Muscle of back (tissue), 11 donors: ENCODE measurements around the gene RBFOX2. TPM values are rescaled to one million over a fixed set of nuclear protein-coding genes. Genes with fewer than 3 reads are reported as not detected.
"Not testable (repeated sequence)": the region's sequence is repeated elsewhere in the genome, so short reads cannot be mapped to it uniquely, and the experiment has no call there.

Source experiments
- DNase-seq, 3 donors: peaks; one replicate each; pipeline versions ENCODE4 v3.0.0 to v3.0.0-alpha.2; 2013
- polyA plus RNA-seq, 10 donors: library from polyadenylated mRNA; unstranded; fragments of 120-200 nt; gene quantifications; one replicate each; pipeline ENCODE4 v1.2.1, GENCODE V29; 2013; ENCODE audit not compliant: insufficient read length in 10 of 10

RBFOX2 gene
- polyA plus RNA-seq, 10 donors: 159 to 231 (median 186) TPM

DNA sequence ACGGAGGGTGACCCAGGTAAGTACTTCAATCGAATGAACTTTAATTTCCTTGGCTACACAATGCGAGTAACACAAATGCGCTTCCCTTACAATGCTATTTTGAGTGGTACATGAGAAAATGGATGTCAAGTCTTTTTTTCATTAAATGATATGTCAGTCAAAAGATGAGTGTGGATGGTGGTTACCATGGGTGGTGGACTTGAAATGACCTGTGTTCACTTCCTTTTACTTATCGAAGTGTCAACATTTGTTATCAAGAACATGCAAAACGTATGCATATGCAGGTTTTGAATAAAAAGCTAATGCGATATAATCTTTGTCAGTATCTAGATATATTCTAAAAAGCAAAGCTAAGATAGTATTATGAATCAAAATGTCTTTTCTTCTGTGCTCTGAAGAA, 319.7 kb downstream of the RBFOX2 start:
- no peak for DNase-seq

DNA sequence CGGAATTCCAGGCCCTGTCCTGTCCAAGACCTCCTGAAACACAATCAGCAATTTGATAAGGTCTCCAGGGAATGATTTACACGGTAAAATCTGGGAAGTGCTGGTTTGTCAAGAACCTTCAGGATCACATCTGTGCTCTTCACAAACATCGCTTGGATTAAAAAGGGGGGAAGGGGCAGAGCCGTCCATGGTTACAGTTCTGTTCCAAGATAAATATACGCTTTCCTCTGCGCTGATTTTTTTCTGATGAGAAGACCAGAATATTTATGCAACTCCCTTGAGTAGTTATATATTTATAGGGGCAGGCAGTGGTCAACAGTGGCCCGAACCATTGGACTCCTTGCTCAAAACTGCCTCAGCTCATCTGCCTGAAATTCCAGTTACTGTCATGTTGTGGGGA, 320.2 kb downstream of the RBFOX2 start:
- peak in 1 of 3 donors; percentile 29 for DNase-seq

DNA sequence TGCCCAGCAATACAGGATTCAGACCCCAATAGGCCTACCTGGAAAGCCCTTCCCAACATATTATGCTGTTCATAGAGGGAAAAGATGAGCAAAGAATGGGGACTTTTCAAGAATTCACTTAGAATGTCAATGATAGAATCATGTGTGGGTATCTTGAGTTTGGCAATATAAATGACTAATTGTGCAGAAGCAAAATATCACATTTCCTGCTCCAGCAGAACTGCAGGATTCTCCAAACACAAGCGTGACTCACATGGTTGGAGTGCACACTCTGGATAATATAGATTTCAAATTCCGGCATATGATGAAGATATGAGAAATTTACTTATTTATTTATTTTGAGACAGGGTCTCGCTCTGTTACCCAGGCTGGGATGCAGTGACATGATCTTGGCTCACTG, 323.5 kb downstream of the RBFOX2 start:
- peak in 1 of 3 donors; percentile 69 for DNase-seq

DNA sequence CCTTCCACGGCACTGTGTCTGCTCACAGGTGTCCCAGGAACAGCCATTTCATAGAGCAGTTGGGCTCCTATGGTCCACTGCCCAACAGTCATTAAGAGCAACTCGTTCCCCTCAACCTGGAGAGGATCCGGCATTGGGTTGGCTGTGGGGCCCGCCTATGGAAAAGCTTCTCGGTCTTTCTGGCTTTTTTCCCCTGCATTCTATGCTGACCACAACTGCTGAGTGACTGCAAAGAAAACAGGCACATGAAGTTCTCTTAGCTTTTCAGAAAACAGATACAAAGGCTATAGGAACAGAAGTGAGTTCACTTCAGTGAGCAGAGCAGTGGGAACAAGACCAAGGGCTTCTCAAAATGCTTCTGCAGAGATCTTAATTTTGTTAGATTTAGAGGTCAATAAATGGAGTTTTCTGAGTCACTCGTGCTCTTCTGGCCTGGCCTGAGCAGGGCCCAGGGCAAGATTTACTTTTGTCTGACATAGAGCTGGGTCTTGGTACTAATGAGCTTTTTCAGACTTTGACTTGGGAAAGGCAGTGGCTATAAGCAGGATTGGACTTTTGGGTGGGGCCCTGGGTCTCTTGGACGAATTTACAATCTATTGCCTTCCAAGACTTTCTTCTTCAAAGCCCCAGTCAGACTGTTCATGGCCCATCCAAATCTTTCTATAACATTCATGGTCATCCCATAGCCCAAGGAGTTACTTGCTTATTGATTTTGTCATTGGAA, 324.6 kb downstream of the RBFOX2 start:
- no peak for DNase-seq

DNA sequence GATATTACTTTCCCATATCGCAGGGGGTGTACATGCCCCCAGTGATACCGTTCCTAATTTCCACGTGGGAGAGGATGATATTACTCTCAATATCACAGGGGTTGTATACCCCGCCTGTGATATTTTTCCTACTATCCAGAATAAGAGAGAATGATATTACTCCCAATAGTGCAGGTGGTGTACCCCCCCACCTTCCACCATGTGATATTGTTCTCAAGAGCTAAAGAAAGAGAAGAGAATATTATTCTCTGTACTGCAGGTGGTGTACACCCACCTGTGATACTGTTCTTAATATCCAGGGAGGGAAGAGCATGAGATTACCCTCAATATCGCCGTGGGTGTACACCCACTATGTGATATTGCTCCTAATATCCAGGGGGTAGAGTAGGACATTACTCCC, 328.8 kb downstream of the RBFOX2 start:
- not testable (repeated sequence) for DNase-seq

DNA sequence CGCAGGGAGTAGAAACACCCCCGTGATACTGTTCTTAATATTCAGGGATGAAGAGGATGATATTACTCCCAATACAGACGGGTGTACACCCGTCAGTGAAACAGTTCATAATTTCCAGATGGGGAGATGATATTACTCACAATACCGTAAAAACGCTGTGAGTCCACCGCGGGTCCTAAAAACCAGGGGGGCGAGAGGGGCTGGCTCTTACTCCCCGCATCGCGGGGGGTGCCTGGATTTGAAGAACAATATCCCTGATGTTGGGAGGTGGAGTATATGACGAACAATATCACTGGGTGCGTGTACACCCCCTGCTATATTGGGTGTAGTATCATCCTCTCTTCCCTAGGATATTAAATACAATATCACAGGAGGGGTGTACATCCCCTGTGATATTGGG, 331.5 kb downstream of the RBFOX2 start:
- no peak for DNase-seq

DNA sequence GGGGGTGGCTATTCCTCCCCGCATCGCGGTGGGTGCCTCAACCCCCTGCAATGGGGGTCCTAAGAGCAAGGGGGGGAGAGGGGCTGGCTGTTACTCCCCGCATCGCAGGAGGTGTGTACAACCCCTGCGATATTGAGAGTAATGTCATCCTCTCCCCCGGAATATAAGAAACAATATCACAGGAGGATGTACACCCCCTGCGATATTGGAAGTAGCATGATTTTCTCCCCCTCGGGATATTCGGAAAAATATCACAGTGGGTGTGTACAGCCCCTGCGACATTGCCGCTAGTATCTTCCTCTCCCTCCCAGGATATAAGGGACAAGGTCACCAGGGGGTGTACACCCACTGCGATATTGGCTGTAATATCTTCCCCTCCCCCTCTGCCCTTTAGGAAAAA, 333.4 kb downstream of the RBFOX2 start:
- DNase-seq: no peak

DNA sequence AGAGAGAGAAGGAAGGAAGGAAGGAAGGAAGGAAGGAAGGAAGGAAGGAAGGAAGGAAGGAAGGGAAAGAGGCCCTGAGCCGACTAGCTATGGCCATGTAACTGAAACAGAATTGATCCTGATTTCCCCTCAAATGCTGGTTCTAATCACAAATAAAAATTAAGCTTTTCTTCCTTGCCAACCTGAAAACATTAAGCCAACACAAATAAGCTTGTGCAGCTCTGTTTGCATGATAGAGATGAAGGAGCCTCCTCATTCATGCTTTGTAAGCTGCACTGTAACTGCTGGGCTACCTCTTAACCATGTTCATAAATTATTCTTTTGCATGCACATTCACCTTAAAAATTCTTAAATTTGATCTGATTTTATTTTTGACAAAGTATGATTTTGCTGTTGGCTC, 338.6 kb downstream of the RBFOX2 start:
- DNase-seq: no peak

DNA sequence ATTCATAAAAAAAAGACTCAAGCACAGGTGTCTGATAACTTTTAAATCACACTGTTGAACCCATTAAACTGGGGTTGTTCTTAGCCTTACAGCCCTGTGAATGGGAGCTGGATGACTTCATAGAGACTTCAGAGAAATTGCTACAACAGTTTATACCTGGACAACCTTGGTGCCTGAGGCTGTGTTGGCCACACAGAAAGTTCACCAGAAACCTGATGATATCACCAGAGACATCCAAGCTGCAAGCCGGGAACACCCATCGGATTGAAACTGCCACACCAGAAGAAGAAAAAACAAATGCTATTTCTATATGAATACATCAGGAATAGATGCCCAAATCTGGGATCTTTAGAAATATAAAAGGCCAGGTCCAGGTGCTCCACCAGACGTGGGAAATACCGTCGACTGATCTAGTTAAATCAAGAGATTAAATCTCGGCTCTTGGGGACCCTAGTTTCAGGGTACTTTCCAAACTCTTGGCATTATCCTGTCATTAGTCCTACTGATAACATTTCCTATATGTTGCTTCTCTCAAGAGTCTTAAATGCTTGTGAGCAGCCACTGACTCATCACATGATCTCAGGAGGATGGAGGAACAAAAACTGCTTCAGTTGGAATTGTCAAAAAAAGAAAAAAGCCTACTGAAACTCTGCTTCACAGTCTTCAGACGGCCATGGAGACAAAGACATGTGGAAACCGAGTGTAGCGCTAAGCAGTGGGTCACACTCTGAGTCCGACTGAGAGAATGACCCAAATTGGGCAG, 339.5 kb downstream of the RBFOX2 start:
- DNase-seq: no peak

Other genes with a start within 250 kb of the RBFOX2 start
- gene APOL3, start 131.9 kb upstream of the RBFOX2 start, polyA plus RNA-seq: 10 to 100 TPM in 7 of 10 donors, 1 to 10 TPM in 3; 6.6 to 17.1 (median 12.7) TPM
- 10 to 100 TPM in 9 of 10 donors, 1 to 10 TPM in 1; 5.3 to 24.4 (median 17.1) TPM for gene APOL4, start 173.0 kb upstream of the RBFOX2 start, polyA plus RNA-seq
- gene APOL2, start 210.7 kb upstream of the RBFOX2 start, polyA plus RNA-seq: 10 to 100 TPM; 14.9 to 25.2 (median 18.4) TPM
- 1 to 10 TPM; 2.3 to 5.1 (median 3.7) TPM for gene APOL1, start 224.3 kb upstream of the RBFOX2 start, polyA plus RNA-seq